ENCODE results near the gene DHX16.
A peak's percentile ranks its signal among the peaks of the same experiment; 100 is the strongest.

DHX16 gene

DNA sequence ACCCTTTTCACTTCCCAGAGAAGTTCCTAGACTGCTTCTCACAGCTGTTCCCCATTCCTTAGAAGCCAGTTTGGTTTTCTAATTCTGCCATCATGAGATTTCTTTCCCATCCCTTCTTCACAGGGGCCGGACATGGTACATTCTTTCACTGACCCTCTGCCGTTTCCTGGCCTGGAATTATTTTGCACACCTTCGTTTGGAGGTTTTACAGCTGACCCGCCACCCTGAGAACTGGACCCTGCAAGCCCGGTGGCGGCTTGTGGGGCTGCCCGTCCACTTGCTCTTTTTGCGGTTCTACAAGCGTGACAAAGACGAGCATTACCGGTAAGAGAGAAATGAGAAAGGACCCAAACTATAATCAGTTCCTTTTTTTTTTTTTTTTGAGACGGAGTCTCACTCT is 21.7 kb downstream of the DHX16 start:
- TF ChIP-seq RAD21 (IDR thresholded peaks at IDR 0.05; ENCODE audit: low read depth) = no peak
- TF ChIP-seq TEAD4 (IDR thresholded peaks at IDR 0.05) = no peak
- no peak for TF ChIP-seq EGR1 (IDR thresholded peaks at IDR 0.05)
- no peak for TF ChIP-seq EP300 (IDR thresholded peaks at IDR 0.05; ENCODE audit: borderline replicate concordance)
- TF ChIP-seq TCF12 (IDR thresholded peaks at IDR 0.05; ENCODE audit: low read depth) = no peak
- no peak for TF ChIP-seq TAF1 (IDR thresholded peaks at IDR 0.05; ENCODE audit: low read depth)
- no peak for TF ChIP-seq ZBTB7A (IDR thresholded peaks at IDR 0.05; ENCODE audit: low read depth)

DNA sequence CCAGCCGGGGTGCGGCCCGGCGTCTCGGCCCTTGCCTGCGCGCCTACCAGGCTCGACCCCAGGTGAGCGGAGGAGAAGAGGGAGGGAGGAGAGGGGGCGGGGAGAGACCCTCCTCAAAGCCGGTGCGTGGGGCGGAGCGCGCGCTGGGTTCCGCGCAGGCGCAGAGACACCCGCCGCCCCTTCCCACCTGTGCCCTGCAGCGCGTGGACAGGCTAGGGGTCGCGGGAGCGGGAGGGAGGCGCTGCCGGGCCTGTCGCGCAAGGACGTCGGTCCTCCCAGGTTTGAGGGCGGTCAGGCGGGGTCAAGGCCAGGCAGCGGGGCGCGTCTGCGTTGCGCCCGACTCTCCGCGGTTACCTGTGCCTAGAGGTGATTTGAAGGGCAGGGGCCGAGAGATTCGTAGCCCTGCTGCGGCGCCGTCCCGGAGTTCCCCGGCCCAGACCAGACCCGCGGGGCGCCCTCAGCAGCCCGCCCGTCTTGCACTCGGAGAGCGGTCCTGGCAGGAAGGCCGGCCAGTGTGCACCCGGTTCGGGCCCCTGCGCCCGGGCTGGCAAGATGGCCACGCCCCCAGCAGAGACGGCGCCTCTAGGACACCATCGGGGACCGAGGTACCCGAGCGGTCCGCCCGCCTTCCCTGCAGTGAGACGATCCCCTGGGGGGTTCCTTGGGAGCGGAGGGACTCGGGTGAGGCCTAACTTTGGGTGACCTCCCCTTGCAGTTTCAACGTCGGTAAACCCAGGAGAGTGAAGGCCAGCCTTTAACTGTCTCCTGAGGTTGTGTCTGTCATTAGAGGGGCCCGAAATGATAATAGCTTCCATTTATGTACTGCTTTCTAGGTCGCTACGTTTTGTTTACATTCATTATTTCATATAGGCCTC is 25.3 kb downstream of the DHX16 start:
- TF ChIP-seq TCF12 (IDR thresholded peaks at IDR 0.05; ENCODE audit: low read depth) (peak; percentile 42; the same call in 1 of the 2 replicates), ZBTB7A (IDR thresholded peaks at IDR 0.05; ENCODE audit: low read depth) (peak; percentile 100), YY1 (IDR thresholded peaks at IDR 0.05; ENCODE audit: low read depth) (peak; percentile 52; the same call in 1 of the 2 replicates), FOXM1 (IDR thresholded peaks at IDR 0.05; ENCODE audit: borderline replicate concordance, low read depth) (no peak), TAF1 (IDR thresholded peaks at IDR 0.05; ENCODE audit: low read depth) (peak; percentile 52; the same call in 1 of the 2 replicates)
- TF ChIP-seq, protein P1, sequence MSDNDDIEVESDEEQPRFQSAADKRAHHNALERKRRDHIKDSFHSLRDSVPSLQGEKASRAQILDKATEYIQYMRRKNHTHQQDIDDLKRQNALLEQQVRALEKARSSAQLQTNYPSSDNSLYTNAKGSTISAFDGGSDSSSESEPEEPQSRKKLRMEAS (IDR thresholded peaks at IDR 0.05) = peak; percentile 70
- TF ChIP-seq, protein P2, sequence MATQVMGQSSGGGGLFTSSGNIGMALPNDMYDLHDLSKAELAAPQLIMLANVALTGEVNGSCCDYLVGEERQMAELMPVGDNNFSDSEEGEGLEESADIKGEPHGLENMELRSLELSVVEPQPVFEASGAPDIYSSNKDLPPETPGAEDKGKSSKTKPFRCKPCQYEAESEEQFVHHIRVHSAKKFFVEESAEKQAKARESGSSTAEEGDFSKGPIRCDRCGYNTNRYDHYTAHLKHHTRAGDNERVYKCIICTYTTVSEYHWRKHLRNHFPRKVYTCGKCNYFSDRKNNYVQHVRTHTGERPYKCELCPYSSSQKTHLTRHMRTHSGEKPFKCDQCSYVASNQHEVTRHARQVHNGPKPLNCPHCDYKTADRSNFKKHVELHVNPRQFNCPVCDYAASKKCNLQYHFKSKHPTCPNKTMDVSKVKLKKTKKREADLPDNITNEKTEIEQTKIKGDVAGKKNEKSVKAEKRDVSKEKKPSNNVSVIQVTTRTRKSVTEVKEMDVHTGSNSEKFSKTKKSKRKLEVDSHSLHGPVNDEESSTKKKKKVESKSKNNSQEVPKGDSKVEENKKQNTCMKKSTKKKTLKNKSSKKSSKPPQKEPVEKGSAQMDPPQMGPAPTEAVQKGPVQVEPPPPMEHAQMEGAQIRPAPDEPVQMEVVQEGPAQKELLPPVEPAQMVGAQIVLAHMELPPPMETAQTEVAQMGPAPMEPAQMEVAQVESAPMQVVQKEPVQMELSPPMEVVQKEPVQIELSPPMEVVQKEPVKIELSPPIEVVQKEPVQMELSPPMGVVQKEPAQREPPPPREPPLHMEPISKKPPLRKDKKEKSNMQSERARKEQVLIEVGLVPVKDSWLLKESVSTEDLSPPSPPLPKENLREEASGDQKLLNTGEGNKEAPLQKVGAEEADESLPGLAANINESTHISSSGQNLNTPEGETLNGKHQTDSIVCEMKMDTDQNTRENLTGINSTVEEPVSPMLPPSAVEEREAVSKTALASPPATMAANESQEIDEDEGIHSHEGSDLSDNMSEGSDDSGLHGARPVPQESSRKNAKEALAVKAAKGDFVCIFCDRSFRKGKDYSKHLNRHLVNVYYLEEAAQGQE (IDR thresholded peaks at IDR 0.05; ENCODE audit: low read depth) = no peak

DNA sequence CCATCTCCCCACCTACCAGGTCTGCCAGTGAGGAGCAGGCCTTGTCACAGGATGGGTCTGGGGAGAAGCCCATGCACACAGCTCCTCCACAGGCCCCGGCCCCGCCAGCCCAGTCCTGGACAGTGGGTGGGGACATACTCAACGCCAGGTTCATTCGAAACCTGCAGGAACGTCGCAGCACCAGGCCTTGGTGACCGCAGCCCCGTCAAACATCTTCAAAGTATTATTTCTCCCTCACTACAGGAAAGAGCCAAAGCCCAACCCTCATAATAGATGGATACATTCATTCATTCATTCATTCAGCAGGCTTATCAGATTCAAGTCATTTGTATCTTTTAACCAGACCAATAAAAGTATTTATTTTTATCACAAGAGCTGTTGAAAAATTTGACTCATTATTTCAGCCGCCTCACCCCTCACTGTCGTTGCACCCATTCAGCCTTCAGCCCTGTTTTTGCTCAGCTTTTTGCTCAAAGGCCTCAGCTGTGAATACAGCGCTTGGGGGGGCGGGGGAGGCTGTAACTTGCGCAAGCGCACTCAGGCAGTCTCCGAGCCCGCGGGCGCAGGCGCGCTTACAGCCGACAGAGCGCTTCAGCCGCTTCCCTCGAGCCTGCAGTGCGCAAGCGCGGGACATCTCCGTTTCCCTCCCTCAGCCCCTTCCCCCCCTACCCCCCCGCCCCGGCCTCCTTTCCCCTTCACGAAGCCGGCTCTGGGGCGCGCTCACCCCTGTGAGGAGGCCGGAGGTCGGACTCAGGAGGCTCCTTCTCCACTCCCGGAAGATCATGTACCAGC is 26.2 kb downstream of the DHX16 start, which contains the start of gene C6orf136:
C6orf136 (plus strand) TSS at position 684 of the 792 bp plus-strand sequence; CDS start at position 783, 99 bp downstream.
- peak; percentile 58 for TF ChIP-seq CEBPB (IDR thresholded peaks at IDR 0.05)
- no peak for TF ChIP-seq NFIC (IDR thresholded peaks at IDR 0.05)

DNA sequence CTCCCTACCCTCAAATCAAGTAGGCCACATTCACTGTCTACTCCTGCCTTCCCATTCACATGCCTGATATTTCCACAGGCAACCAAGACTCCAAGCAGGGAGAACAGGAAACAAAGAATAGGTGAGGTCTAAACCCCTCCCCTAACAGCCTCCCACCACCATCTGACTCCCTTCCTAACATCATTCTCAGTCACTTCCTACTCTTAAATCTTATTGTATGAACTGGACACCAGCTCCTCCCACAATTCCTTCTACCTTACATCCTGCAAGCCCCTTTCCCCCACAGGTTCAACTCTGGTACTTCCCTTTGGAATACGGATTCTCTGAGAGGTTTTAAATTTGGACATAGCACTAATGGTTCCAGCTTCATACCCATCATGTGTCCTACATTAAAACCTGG is 26.8 kb downstream of the DHX16 start:
- TF ChIP-seq YY1 (IDR thresholded peaks at IDR 0.05; ENCODE audit: low read depth) (no peak), TEAD4 (IDR thresholded peaks at IDR 0.05) (no peak)

DNA sequence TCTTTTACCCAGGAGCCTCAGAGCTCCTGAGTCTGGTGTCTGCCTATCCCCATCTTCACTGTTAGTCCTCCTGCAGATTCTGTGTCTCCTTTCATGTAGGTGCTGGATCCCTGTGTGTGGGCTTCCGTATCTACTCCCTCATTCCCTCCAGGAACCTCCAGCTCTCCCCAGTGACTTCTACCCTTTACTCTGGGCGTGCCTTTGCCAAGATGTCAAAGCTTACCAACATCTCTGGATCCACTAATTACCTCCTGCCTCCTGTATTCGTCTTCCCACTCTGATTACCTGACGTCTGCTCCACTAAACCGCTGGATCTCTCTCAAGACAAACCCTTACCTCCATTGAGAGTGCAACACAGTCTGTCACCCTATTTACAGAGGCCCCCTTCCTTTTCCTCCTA is 28.0 kb downstream of the DHX16 start:
- TF ChIP-seq TAF1 (IDR thresholded peaks at IDR 0.05; ENCODE audit: low read depth) = no peak
- no peak for TF ChIP-seq EP300 (IDR thresholded peaks at IDR 0.05; ENCODE audit: borderline replicate concordance)
- TF ChIP-seq, protein P3, sequence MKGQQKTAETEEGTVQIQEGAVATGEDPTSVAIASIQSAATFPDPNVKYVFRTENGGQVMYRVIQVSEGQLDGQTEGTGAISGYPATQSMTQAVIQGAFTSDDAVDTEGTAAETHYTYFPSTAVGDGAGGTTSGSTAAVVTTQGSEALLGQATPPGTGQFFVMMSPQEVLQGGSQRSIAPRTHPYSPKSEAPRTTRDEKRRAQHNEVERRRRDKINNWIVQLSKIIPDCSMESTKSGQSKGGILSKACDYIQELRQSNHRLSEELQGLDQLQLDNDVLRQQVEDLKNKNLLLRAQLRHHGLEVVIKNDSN (IDR thresholded peaks at IDR 0.05) = no peak
- TF ChIP-seq NFIC (IDR thresholded peaks at IDR 0.05) = no peak

DNA sequence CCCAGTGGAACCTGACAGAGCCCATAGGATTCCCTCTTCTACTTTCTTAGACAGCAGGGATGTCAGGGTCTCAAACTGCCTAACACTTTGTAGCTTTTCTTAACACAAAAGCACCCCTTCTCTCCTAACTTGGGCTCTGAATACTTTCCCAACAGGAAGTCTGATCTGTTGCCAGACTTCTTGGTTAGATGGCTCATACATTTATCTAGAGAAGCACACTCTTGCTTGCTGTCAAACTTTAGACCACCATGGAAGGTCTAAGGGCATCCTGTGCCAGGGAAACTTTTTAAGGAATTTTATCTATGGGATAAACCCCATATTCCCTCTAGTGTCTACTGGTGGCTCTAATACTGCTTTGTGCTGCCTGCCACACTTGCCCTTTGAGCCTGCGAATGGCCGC is 29.1 kb downstream of the DHX16 start:
- TF ChIP-seq CEBPB (IDR thresholded peaks at IDR 0.05) (no peak), TEAD4 (IDR thresholded peaks at IDR 0.05) (no peak), ZBTB7A (IDR thresholded peaks at IDR 0.05; ENCODE audit: low read depth) (no peak), EP300 (IDR thresholded peaks at IDR 0.05; ENCODE audit: borderline replicate concordance) (no peak), NFIC (IDR thresholded peaks at IDR 0.05) (no peak)

DNA sequence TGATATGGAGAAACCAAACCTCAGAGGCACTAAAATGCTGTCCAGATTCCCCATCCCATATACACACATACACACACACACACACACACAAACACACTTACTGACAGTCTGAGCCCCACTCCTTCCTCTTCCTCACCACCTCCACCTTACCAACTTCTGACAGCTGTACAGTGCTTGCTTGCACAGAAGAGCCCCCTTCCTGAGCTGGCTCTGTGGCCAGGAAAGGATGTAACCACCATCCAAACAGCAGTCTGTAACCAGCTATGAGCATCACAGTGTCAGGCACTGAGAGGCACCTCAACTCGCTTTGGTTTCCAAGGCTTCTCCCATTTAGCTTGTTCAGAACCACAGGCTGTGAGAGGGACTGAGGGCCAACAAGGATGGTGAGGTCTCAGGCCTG is 31.8 kb downstream of the DHX16 start:
- TF ChIP-seq CREB1 (IDR thresholded peaks at IDR 0.05; ENCODE audit: low read depth) = no peak
- no peak for TF ChIP-seq EP300 (IDR thresholded peaks at IDR 0.05; ENCODE audit: borderline replicate concordance)
- TF ChIP-seq CEBPB (IDR thresholded peaks at IDR 0.05) = no peak

DNA sequence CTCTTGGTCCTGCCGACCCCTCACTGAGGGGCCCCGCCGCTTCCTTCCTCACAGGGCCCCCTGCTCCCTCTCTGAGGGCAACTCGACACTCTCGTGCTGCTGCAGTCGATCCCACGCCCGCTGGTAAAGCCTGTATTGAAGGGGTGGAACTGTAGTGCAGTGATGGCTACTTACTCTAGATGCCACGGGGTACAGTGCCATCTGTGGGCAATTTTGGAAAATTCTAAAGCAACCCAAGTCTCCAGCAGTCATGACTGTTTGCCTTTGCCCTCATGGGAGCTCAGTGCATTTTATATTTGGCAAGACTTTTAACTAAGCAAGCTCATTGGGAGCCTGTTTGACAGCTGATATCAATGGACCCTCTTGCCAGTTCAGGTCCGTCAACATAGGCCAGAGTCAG is 32.3 kb downstream of the DHX16 start:
- TF ChIP-seq RAD21 (IDR thresholded peaks at IDR 0.05; ENCODE audit: low read depth) (0 out of 2 replicates have a peak, but pooled peaks have one; percentile 4), EGR1 (IDR thresholded peaks at IDR 0.05) (no peak), NFIC (IDR thresholded peaks at IDR 0.05) (no peak)

DNA sequence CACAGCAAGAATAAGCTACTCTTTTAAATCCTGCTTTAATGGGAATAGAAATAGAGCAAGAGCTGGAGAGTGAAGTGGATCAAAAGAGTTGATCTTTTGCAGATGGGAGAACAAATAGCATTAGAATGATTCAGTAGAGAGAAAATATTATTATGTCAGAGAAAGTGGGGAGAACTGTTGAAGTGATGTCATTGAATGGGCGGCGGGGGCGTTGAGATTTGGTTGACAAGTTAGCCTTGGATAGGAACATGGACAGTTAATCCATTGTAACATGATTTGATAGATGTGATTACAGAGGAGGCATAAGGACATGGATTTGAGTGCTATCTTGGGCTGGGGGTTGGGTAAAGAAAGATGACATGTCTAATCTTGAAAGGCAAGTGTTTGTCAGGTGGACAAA is 37.0 kb downstream of the DHX16 start:
- no peak for TF ChIP-seq EGR1 (IDR thresholded peaks at IDR 0.05)
- TF ChIP-seq YY1 (IDR thresholded peaks at IDR 0.05; ENCODE audit: low read depth) = no peak
- no peak for TF ChIP-seq TAF1 (IDR thresholded peaks at IDR 0.05; ENCODE audit: low read depth)
- TF ChIP-seq CREB1 (IDR thresholded peaks at IDR 0.05; ENCODE audit: low read depth) = no peak
- TF ChIP-seq, protein P2 (IDR thresholded peaks at IDR 0.05; ENCODE audit: low read depth) = no peak
- TF ChIP-seq, protein P1 (IDR thresholded peaks at IDR 0.05) = no peak
- TF ChIP-seq TCF12 (IDR thresholded peaks at IDR 0.05; ENCODE audit: low read depth) = no peak
- no peak for TF ChIP-seq RAD21 (IDR thresholded peaks at IDR 0.05; ENCODE audit: low read depth)
- TF ChIP-seq EP300 (IDR thresholded peaks at IDR 0.05; ENCODE audit: borderline replicate concordance) = no peak
- no peak for TF ChIP-seq CEBPB (IDR thresholded peaks at IDR 0.05)
- no peak for TF ChIP-seq ZBTB7A (IDR thresholded peaks at IDR 0.05; ENCODE audit: low read depth)
- TF ChIP-seq FOXM1 (IDR thresholded peaks at IDR 0.05; ENCODE audit: borderline replicate concordance, low read depth) = no peak
